Endothelial cell of hepatic sinusoid (primary cell): ENCODE measurements around the gene CSRNP3.

Source experiments
- in situ Hi-C: cut with HindIII; loops from 2 replicates; pipeline ENCODE4 v1.10.0; 2017; ENCODE audit warnings: low sequenced_read_pairs

The CSRNP3 gene

DNA sequence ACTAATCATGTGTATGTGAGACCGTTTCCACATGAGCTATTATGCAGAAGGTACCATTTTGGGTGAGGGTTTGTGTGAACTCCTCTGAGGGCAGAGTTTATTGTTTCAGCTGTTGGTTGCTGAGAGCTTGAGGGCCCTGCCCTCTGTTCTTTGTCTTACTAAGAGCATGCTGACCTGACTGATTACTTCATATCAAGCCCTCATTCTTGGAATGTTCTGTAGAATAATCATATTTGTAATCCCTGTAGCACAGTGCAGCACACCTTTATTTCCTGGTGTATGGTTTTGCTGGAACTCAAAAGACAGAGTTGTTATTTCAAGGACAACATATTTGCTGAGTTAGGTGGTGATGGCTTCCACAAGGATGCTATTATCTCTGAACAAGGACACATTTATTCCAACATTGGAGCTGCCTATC lies 206.1 kb downstream of the CSRNP3 start:
- in situ Hi-C loops = no loop called here

GRCh38 chr2:165678882-165679281 lies 209.4 kb downstream of the CSRNP3 start:
- in situ Hi-C loops = no loop called here

DNA sequence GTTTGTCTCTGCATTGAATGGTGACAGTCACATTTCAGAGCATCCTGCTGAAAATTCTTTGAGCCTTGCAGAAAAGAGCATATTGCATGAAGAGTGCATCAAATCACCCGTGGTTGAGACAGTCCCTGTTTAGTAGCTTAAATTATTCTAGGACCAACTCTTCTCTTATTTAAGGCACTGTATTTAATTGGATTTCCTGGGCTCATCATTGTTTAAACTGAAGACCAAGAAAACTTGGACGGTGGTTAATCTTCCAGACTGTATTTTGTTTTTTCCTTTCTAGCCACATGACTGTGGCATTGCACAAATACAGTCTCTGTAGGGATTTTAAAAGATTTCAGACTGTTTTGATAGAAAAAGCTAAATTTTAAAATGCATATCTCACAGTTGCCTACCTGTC lies 210.1 kb downstream of the CSRNP3 start:
- in situ Hi-C loops = no loop called here

- in situ Hi-C loops = no loop called here
Observed at GRCh38 chr2:165681841-165682240, 212.3 kb downstream of the CSRNP3 start.

- in situ Hi-C loops = no loop called here
Observed at GRCh38 chr2:165682546-165682945, 213.0 kb downstream of the CSRNP3 start.

GRCh38 chr2:165686800-165687199 lies 217.3 kb downstream of the CSRNP3 start:
- in situ Hi-C loops = no loop called here

DNA sequence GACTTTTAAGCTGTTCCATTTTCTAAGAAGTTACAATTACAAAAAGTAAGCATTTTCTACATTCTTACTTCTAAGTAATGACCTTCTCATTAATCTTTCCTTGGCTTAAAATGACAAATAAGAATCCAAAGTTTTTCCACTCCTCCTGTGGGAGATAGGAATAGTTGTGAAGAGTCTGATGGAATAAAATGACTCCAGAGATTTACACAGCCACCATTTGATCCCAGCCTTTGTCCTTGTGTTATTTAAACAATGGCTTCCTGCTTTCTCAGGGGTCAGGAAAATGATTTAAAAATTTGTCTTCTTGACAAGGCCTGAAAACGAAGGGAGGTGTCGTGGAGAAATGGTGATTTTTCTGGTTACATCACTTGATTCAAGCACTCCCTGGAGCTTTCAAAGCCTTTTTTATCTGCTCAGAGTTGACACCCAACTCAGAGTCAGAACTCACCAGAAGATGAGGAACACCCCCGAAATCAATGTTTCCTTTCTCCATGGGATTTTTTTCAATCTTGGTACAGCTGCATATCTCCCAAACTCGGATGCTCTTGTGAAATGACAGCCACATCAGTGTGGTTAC lies 218.0 kb downstream of the CSRNP3 start:
- in situ Hi-C loops = no loop called here

DNA sequence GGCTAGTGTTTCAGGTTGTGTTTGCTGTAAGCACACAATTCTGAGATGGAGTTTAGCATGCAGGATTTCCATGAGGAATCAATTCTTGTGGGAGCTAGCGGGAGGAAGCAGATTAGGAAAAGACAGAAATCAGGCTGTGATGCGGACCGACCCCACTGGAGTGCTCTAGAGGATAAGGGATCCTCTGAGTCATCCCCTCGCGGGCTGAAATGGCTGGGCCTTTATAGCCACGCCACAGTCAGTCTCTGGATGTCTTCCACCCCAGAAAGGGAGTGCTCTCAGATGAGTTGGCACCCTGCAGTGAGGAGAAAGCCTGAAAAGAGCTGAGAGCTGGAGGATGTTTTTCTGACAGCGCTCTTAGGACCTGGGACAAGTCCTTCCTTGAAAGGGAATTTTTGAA lies 222.1 kb downstream of the CSRNP3 start:
- in situ Hi-C loops = no loop called here

GRCh38 chr2:165692906-165693305 lies 223.4 kb downstream of the CSRNP3 start:
- in situ Hi-C loops = no loop called here

DNA sequence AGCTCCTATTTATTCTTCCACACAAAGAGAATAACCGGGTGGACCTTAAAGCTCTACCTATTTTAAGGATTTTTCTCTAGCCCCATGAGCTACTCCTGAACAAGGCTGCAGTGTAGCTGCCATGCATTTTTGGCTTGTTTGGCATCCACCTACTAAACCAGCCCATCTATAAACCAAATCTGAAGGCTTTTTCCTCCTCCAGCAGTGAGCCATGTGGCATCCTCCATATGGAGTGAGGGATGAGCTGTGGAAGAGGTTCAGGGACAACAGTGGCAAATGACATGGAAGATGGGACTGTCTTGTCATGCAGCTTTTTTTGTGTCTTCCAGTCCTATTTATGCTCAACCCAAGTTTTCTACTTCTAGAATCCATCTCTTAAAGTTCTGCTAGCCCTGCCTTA lies 224.3 kb downstream of the CSRNP3 start:
- in situ Hi-C loops = no loop called here

DNA sequence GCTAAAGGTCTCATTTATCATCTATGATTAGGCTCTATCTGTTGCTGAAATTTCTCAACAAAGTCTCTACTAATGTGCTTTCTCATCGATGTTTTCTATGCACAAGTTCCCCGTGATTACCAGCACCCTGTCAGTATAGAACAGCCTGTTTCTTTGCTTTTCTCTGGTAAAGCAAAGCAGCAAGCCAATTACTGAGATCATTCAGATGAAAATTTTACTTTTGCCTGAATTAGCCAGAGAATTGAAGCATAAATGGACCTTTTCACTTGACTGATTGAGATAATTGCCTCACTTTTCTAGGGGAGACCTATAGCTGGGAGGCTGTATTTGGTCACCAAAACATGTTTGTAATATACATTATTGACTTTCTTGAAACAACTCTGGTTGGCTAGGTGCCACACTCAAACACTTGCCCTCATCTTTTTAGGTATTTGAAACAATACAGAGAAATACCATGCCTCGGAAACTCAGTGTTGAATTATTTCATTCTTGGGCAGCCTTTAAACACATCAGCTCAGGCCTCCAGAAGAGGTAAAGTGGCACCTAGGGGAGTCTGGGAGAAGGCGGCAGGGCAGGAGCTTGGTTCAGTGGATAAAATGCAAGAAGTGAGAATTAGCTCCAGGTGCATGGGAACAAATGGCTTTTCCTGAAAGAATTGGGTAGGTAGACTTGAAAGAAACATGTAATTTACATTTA lies 228.4 kb downstream of the CSRNP3 start:
- in situ Hi-C loops = no loop called here

GRCh38 chr2:165698444-165698884 lies 229.0 kb downstream of the CSRNP3 start:
- in situ Hi-C loops = no loop called here

DNA sequence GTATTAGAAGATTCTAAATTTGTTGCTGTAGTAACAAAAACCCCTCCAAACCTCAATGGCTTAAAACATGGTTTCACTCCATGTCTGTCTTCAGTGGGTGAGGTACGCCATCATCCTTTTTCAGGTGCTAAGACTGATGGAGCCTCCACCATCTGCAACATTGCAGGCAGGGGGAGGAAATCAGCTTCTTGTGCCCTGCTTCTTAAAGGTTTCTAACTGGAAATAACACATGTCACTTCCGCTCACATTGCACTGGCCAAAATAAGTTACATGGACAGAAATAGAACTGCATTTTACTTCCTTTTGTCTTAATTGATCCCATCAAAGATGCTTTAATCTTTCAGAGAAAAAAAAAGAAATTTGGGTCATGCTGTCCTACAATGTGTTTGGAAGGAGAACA lies 230.4 kb downstream of the CSRNP3 start:
- in situ Hi-C loops = no loop called here

- in situ Hi-C loops = no loop called here
Observed at GRCh38 chr2:165700531-165700930, 231.0 kb downstream of the CSRNP3 start.

GRCh38 chr2:165701147-165701546 lies 231.6 kb downstream of the CSRNP3 start:
- in situ Hi-C loops = no loop called here

- in situ Hi-C loops = no loop called here
Observed at GRCh38 chr2:165706960-165707487, 237.5 kb downstream of the CSRNP3 start.

DNA sequence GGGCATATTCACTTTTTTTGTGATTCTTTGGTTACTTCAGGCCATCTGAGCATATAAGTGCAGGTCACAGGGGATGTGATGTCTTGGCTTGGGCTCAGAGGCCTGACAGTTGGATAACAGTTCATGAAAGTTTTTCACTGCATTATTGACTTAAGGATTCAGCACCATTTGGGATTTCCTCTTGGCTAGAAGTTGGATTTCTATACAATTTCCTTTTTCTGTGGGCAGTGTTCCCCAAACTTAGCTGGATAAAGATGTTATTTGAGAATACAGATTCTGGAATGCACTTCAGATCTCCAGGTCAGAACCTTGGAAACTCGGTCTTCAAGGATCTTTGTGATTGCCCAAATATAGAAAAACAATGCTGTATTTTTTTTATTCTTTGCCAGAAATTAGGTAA lies 246.6 kb downstream of the CSRNP3 start:
- in situ Hi-C loops = no loop called here

GRCh38 chr2:165718610-165719210 lies 249.2 kb downstream of the CSRNP3 start:
- in situ Hi-C loops = no loop called here

DNA sequence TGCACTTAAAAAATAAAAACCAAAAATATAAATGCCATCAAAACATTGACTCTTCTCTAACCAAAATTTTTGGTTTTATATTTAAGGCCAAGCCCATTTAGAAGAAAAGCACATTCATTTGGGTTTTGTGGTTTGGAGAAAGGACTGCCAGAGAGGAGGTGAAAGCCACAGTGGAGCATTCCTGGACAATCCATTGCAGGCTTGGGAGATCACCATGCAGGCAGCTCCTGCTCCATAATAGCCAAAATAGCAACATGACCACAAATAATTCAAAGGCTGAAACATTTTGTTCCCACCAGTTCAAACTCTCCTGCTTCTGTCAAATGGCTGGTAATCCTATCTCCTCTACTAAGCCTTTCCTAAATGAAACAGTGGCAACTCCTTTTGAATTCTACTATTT lies 251.0 kb downstream of the CSRNP3 start:
- in situ Hi-C loops = no loop called here

- in situ Hi-C loops = no loop called here
Observed at GRCh38 chr2:165725421-165725820, 255.9 kb downstream of the CSRNP3 start.
